ENCODE measurements around the gene GOLGA2.

- TF ChIP-seq, protein P1, sequence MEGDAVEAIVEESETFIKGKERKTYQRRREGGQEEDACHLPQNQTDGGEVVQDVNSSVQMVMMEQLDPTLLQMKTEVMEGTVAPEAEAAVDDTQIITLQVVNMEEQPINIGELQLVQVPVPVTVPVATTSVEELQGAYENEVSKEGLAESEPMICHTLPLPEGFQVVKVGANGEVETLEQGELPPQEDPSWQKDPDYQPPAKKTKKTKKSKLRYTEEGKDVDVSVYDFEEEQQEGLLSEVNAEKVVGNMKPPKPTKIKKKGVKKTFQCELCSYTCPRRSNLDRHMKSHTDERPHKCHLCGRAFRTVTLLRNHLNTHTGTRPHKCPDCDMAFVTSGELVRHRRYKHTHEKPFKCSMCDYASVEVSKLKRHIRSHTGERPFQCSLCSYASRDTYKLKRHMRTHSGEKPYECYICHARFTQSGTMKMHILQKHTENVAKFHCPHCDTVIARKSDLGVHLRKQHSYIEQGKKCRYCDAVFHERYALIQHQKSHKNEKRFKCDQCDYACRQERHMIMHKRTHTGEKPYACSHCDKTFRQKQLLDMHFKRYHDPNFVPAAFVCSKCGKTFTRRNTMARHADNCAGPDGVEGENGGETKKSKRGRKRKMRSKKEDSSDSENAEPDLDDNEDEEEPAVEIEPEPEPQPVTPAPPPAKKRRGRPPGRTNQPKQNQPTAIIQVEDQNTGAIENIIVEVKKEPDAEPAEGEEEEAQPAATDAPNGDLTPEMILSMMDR (conservative IDR thresholded peaks at IDR 0.05): no peak
- no peak for TF ChIP-seq EZH2 (IDR thresholded peaks at IDR 0.05; ENCODE audit: low read depth)
Observed at GRCh38 chr9:128317629-128318028, 41.8 kb upstream of the GOLGA2 start.

Data from PC-9 (cell line).